ENCODE results near the gene BBS12.

BBS12 gene

DNA sequence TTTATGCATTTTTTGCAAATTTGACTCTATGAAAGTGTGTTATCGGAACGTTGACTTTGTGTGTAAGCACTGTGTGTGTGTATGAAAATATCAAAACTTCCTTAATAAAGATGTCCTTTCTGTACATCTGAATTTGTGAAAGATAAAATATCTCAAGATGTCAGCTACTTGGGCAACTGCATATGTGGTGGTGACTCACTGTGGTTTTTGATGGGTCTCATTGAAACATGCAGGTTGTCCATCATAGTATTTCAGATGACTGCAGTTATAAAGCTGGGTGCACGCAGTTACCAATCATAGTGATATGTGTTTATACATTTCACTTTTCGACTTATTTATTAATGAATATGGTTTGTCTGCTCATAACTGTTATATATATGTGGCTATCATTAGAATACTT, 19.7 kb upstream of the BBS12 start:
- no peak for DNase-seq
- no peaks in the 10 kb centered on the region for H3K36me3 ChIP-seq (ENCODE audit: control insufficient read depth in 1 of 2, insufficient read depth in 2 of 2, low read depth in 1 of 2, low read length in 2 of 2)
- H3K4me2 ChIP-seq (ENCODE audit: low read length, poor library complexity, severe bottlenecking): no peak overlapping the region
- no peak overlapping the region for H2AK5ac ChIP-seq (ENCODE audit: low read length, severe bottlenecking)
- no peak overlapping the region for H3K27ac ChIP-seq (ENCODE audit: low read length, poor library complexity, severe bottlenecking)
- H2BK15ac ChIP-seq (ENCODE audit: low read depth, poor library complexity, severe bottlenecking): no peak overlapping the region
- H3K4me3 ChIP-seq (ENCODE audit: insufficient read depth in 1 of 2, low read depth in 1 of 2, low read length in 2 of 2): no peak overlapping the region
- H3K9me3 ChIP-seq (ENCODE audit: control insufficient read depth, low read length): no peaks in the 10 kb centered on the region
- H2BK5ac ChIP-seq (ENCODE audit: low read depth, low read length, poor library complexity, severe bottlenecking): no peak overlapping the region
- H2AFZ ChIP-seq (ENCODE audit: low read depth, low read length): no peak overlapping the region
- 100% methylated on average over 1 of the region's 4 CpGs for WGBS
- no peaks in the 10 kb centered on the region for H3K79me1 ChIP-seq (replicated peaks; ENCODE audit: low read length, poor library complexity, severe bottlenecking)
- H4K8ac ChIP-seq (ENCODE audit: low read length): no peak overlapping the region
- no peaks in the 10 kb centered on the region for H3K27me3 ChIP-seq (ENCODE audit: control insufficient read depth in 1 of 2, insufficient read depth in 1 of 2, low read length in 2 of 2)
- no peak overlapping the region for H3K23ac ChIP-seq (ENCODE audit: low read length in 2 of 2)
- H3K4ac ChIP-seq (ENCODE audit: low read depth in 1 of 2, low read length in 2 of 2): no peak overlapping the region
- H2BK12ac ChIP-seq (ENCODE audit: low read length in 2 of 2): no peak overlapping the region
- peaks cover 1% of the 10 kb centered on the region for H3K4me1 ChIP-seq (ENCODE audit: control insufficient read depth, insufficient read depth, low read depth, low read length)
- no peak overlapping the region for H2BK120ac ChIP-seq (ENCODE audit: low read depth, low read length)
- no peak overlapping the region for H3K18ac ChIP-seq (ENCODE audit: low read depth in 1 of 2, low read length in 2 of 2)
- H3K14ac ChIP-seq (ENCODE audit: low read length in 2 of 2): no peak overlapping the region
- H3K9ac ChIP-seq (ENCODE audit: low read length): no peak overlapping the region
- no peak overlapping the region for H4K91ac ChIP-seq (ENCODE audit: low read length)

DNA sequence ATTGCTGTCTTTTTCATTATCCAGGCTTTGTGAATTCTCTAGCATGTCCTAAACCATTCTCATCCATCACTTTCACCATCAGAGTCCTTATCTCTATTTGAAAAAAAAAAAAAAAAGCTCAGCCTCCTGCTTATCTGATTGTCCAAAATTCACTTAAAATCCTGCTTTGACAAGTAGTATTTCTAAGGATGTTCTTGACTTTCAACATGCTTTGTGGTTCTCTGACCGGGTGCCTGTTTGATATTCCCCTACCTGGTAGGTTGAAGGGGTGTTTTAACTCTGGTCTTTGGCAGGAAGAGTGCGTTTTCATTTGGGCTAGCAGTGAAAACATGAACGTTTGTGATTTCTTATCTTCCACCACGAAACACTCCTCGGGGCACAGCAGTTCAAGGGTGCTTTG, 17.3 kb upstream of the BBS12 start:
- Histone ChIP-seq H3K23ac (ENCODE audit: low read length in 2 of 2) (no peak overlapping the region), H2BK120ac (ENCODE audit: low read depth, low read length) (no peak overlapping the region), H2AFZ (ENCODE audit: low read depth, low read length) (no peak overlapping the region), H4K91ac (ENCODE audit: low read length) (no peak overlapping the region), H3K18ac (ENCODE audit: low read depth in 1 of 2, low read length in 2 of 2) (no peak overlapping the region), H4K8ac (ENCODE audit: low read length) (no peak overlapping the region), H3K27me3 (ENCODE audit: control insufficient read depth in 1 of 2, insufficient read depth in 1 of 2, low read length in 2 of 2) (no peaks in the 10 kb centered on the region), H3K36me3 (ENCODE audit: control insufficient read depth in 1 of 2, insufficient read depth in 2 of 2, low read depth in 1 of 2, low read length in 2 of 2) (no peaks in the 10 kb centered on the region), H2BK5ac (ENCODE audit: low read depth, low read length, poor library complexity, severe bottlenecking) (no peak overlapping the region), H3K4me3 (ENCODE audit: insufficient read depth in 1 of 2, low read depth in 1 of 2, low read length in 2 of 2) (no peak overlapping the region), H3K4me2 (ENCODE audit: low read length, poor library complexity, severe bottlenecking) (no peak overlapping the region), H3K9me3 (ENCODE audit: control insufficient read depth, low read length) (no peaks in the 10 kb centered on the region), H3K27ac (ENCODE audit: low read length, poor library complexity, severe bottlenecking) (no peak overlapping the region), H2AK5ac (ENCODE audit: low read length, severe bottlenecking) (no peak overlapping the region), H3K4me1 (ENCODE audit: control insufficient read depth, insufficient read depth, low read depth, low read length) (peaks cover 1% of the 10 kb centered on the region), H2BK12ac (ENCODE audit: low read length in 2 of 2) (no peak overlapping the region), H2BK15ac (ENCODE audit: low read depth, poor library complexity, severe bottlenecking) (no peak overlapping the region), H3K9ac (ENCODE audit: low read length) (no peak overlapping the region), H3K14ac (ENCODE audit: low read length in 2 of 2) (no peak overlapping the region), H3K79me1 (replicated peaks; ENCODE audit: low read length, poor library complexity, severe bottlenecking) (no peaks in the 10 kb centered on the region), H3K4ac (ENCODE audit: low read depth in 1 of 2, low read length in 2 of 2) (no peak overlapping the region)
- DNase-seq: no peak
- 78% methylated on average over 2 of the region's 5 CpGs for WGBS

DNA sequence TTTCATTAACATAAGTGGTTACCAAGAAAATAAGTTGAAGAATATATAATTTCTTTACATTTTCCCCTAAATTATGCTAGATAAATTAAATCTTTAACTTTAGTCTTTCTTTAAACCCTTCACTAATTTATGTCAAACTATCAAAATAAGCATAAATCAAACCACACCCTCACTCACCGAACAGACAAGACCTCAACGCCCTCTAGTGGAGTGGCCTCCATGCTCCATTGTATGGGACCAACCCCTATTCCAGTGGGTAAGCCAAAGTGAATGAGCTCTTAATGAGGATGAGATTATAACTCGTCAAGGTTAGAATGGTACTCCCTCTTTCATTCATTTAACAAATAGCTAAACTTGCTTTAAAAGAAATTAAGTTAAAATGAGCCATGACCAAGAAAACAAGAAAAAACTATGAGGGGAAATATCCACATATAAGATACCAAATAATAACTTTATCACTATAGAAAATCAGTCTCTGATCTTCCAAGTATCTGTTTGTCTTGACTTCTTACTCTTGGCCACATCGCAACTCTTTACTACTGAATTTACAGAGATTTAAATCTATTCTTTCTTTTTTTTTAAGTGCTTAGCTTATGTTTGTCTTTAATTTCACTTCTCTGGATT, 15.6 kb upstream of the BBS12 start:
- no peaks in the 10 kb centered on the region for H3K79me1 ChIP-seq (replicated peaks; ENCODE audit: low read length, poor library complexity, severe bottlenecking)
- no peak overlapping the region for H2AFZ ChIP-seq (ENCODE audit: low read depth, low read length)
- H4K91ac ChIP-seq (ENCODE audit: low read length): no peak overlapping the region
- no peak overlapping the region for H2BK12ac ChIP-seq (ENCODE audit: low read length in 2 of 2)
- no peak overlapping the region for H3K4ac ChIP-seq (ENCODE audit: low read depth in 1 of 2, low read length in 2 of 2)
- H3K4me1 ChIP-seq (ENCODE audit: control insufficient read depth, insufficient read depth, low read depth, low read length): no peaks in the 10 kb centered on the region
- no peak overlapping the region for H4K8ac ChIP-seq (ENCODE audit: low read length)
- no peak overlapping the region for H3K4me3 ChIP-seq (ENCODE audit: insufficient read depth in 1 of 2, low read depth in 1 of 2, low read length in 2 of 2)
- no peak overlapping the region for H3K18ac ChIP-seq (ENCODE audit: low read depth in 1 of 2, low read length in 2 of 2)
- H2BK15ac ChIP-seq (ENCODE audit: low read depth, poor library complexity, severe bottlenecking): no peak overlapping the region
- no peak overlapping the region for H2AK5ac ChIP-seq (ENCODE audit: low read length, severe bottlenecking)
- no peak overlapping the region for H2BK5ac ChIP-seq (ENCODE audit: low read depth, low read length, poor library complexity, severe bottlenecking)
- DNase-seq: peak; percentile 70
- 5% methylated on average over 2 of the region's 4 CpGs for WGBS
- no peak overlapping the region for H3K14ac ChIP-seq (ENCODE audit: low read length in 2 of 2)
- no peak overlapping the region for H3K4me2 ChIP-seq (ENCODE audit: low read length, poor library complexity, severe bottlenecking)
- no peak overlapping the region for H3K9ac ChIP-seq (ENCODE audit: low read length)
- H3K23ac ChIP-seq (ENCODE audit: low read length in 2 of 2): no peak overlapping the region
- no peak overlapping the region for H2BK120ac ChIP-seq (ENCODE audit: low read depth, low read length)
- no peaks in the 10 kb centered on the region for H3K36me3 ChIP-seq (ENCODE audit: control insufficient read depth in 1 of 2, insufficient read depth in 2 of 2, low read depth in 1 of 2, low read length in 2 of 2)
- H3K9me3 ChIP-seq (ENCODE audit: control insufficient read depth, low read length): no peaks in the 10 kb centered on the region
- no peak overlapping the region for H3K27ac ChIP-seq (ENCODE audit: low read length, poor library complexity, severe bottlenecking)
- H3K27me3 ChIP-seq (ENCODE audit: control insufficient read depth in 1 of 2, insufficient read depth in 1 of 2, low read length in 2 of 2): no peaks in the 10 kb centered on the region

DNA sequence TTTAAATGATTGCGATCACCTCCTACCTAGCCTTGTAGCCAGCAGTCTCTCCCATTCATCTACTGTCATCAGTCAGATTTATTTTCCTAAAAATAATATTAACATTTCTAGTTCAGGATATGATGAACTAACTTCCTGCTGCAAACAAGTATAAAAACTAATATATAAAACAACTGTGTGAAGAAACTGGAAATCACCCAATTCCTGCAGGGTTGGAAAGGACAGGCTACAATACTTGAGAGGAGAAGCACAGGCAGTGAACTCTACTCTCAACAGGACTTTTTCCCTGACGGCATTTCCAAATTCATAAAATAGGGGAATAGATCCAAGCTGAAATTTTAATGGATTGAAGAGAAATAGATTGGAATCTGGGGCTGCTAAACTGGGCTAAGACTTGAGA, 14.2 kb upstream of the BBS12 start:
- Histone ChIP-seq H3K36me3 (ENCODE audit: control insufficient read depth in 1 of 2, insufficient read depth in 2 of 2, low read depth in 1 of 2, low read length in 2 of 2) (no peaks in the 10 kb centered on the region), H3K27ac (ENCODE audit: low read length, poor library complexity, severe bottlenecking) (no peak overlapping the region), H3K23ac (ENCODE audit: low read length in 2 of 2) (no peak overlapping the region), H3K4me2 (ENCODE audit: low read length, poor library complexity, severe bottlenecking) (no peak overlapping the region), H3K4me1 (ENCODE audit: control insufficient read depth, insufficient read depth, low read depth, low read length) (no peaks in the 10 kb centered on the region), H3K4me3 (ENCODE audit: insufficient read depth in 1 of 2, low read depth in 1 of 2, low read length in 2 of 2) (no peak overlapping the region), H2BK120ac (ENCODE audit: low read depth, low read length) (no peak overlapping the region), H3K14ac (ENCODE audit: low read length in 2 of 2) (no peak overlapping the region), H2AFZ (ENCODE audit: low read depth, low read length) (no peak overlapping the region), H2BK15ac (ENCODE audit: low read depth, poor library complexity, severe bottlenecking) (no peak overlapping the region), H2BK12ac (ENCODE audit: low read length in 2 of 2) (no peak overlapping the region), H2BK5ac (ENCODE audit: low read depth, low read length, poor library complexity, severe bottlenecking) (no peak overlapping the region), H3K9ac (ENCODE audit: low read length) (no peak overlapping the region), H3K27me3 (ENCODE audit: control insufficient read depth in 1 of 2, insufficient read depth in 1 of 2, low read length in 2 of 2) (no peaks in the 10 kb centered on the region), H3K79me1 (replicated peaks; ENCODE audit: low read length, poor library complexity, severe bottlenecking) (no peaks in the 10 kb centered on the region), H4K91ac (ENCODE audit: low read length) (no peak overlapping the region), H3K18ac (ENCODE audit: low read depth in 1 of 2, low read length in 2 of 2) (no peak overlapping the region), H4K8ac (ENCODE audit: low read length) (no peak overlapping the region), H2AK5ac (ENCODE audit: low read length, severe bottlenecking) (no peak overlapping the region), H3K4ac (ENCODE audit: low read depth in 1 of 2, low read length in 2 of 2) (no peak overlapping the region), H3K9me3 (ENCODE audit: control insufficient read depth, low read length) (no peaks in the 10 kb centered on the region)
- 94% methylated on average over 2 of the region's 2 CpGs for WGBS
- DNase-seq: no peak

All from mesenchymal stem cell (in vitro differentiated cells and primary cell).